ENCODE measurements around the gene KCNJ15. TPM values are rescaled to one million over a fixed set of nuclear protein-coding genes. Genes with fewer than 3 reads are reported as not detected.
A peak's percentile ranks its signal among the peaks of the same experiment; 100 is the strongest.
"Not testable (repeated sequence)": the region's sequence is repeated elsewhere in the genome, so short reads cannot be mapped to it uniquely, and the experiment has no call there.

Gene KCNJ15
- total RNA-seq, 2 experiments from 2014 or later = 0.36 to 1.1 TPM

DNA sequence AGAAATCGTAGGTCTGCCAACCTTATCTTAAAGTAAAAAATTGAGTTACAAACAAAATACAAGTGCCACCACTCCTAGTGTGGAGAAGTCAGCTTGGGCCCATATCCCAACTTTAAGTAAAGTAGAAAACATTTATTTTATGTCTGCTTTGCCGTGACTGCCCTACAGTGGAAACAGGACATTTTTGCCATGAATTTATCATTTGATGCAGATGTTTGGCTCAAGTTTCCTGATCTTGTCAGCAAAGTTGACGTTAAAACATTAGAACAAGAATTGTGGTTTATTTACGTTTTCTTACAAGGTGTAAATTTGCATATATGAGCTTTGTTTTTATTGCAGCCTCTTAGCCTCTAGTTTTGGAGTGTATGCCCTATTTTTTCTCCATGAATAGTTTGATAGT, 17.1 kb upstream of the KCNJ15 start:
- H3K36me3 Mint-ChIP-seq = no peaks in the 10 kb centered on the region
- H3K4me1 Mint-ChIP-seq = peaks cover 20% of the 10 kb centered on the region
- H3K9me3 Mint-ChIP-seq = no peaks in the 10 kb centered on the region
- H3K27ac Mint-ChIP-seq = no peak overlapping the region
- no peak for DNase-seq
- H3K27me3 Mint-ChIP-seq = peaks cover 5% of the 10 kb centered on the region
- H3K4me3 Mint-ChIP-seq = no peak overlapping the region

DNA sequence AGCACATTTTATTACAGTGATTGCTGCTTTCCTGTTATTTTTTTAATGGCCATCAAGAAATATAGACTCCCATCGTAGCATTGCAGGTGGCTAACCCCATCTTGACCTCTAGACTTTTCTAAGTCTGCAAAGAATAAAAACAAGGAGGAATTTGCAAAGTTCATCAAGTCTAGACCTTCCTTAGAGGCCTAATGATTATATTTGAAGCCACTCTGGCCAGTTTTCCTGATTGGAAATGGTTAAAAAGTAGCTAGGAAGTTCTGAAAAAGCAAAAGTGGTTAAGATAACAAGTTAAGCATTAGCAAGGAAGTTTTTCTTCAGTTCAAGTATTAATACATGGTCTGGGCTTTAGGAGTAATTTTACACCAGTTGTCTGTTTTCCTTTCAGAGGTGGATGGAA, 16.7 kb upstream of the KCNJ15 start:
- H3K4me3 Mint-ChIP-seq = no peak overlapping the region
- H3K27ac Mint-ChIP-seq = no peak overlapping the region
- DNase-seq = no peak
- peaks cover 5% of the 10 kb centered on the region for H3K27me3 Mint-ChIP-seq
- H3K9me3 Mint-ChIP-seq = no peaks in the 10 kb centered on the region
- H3K4me1 Mint-ChIP-seq = peaks cover 24% of the 10 kb centered on the region
- H3K36me3 Mint-ChIP-seq = no peaks in the 10 kb centered on the region

DNA sequence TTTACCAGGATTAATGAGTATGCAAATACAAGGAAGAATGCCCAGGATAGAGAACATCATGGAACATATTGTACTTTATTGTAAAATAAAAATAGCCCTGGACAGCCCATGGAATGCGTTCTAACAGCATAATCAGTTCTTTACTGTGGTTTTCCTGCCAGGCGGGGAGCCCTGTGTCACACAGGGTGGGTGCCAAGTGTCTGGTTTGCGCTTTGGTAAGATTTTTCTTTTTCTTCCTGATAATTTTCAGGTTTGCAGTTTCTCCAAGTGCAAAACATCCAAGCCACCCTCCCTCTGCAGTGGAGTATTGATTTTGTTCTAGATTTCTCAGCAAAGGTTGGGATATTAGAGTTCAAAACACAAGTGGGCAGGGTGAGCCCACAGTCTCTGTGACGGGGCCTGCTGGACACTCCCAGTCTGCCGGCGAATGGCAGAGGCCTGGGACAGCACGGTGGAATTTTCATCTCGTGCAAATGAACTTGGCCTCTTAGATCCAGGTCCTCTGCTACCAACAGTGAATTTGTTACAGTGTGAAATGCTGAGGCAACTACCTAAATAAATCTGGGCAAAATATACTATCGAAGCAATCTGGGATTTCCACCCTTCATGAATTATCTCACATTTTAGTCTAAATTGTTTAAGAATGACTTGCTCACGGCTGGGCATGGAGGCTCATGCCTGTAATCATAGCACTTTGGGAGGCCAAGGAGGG, 15.6 kb upstream of the KCNJ15 start:
- Mint-ChIP-seq H3K27me3 (peaks cover 5% of the 10 kb centered on the region), H3K4me1 (peaks cover 31% of the 10 kb centered on the region), H3K27ac (no peak overlapping the region), H3K36me3 (peaks cover 3% of the 10 kb centered on the region), H3K9me3 (peaks cover 3% of the 10 kb centered on the region), H3K4me3 (no peak overlapping the region)
- no peak for DNase-seq

DNA sequence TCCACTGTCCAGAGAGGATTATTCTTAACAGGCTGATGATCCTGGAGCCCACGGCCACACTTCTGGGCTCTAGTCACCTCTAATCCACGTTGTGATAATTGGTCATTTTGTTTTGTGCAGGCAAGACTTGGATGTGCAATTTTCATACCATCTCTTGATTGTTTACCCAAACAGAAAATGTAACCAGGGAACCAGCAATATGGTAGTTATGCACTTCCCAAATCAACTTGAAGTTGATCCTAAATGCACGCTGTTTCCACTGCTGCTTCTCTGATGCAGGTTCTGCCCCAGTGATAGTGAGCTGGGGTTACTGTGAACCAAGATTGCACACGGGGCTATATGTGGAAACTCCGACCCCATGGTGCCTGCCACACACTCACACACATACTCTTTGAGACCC, 14.7 kb upstream of the KCNJ15 start:
- Mint-ChIP-seq H3K4me1 (peaks cover 28% of the 10 kb centered on the region), H3K36me3 (peaks cover 3% of the 10 kb centered on the region), H3K27me3 (peaks cover 5% of the 10 kb centered on the region), H3K4me3 (no peak overlapping the region), H3K9me3 (peaks cover 3% of the 10 kb centered on the region), H3K27ac (no peak overlapping the region)
- DNase-seq = no peak

DNA sequence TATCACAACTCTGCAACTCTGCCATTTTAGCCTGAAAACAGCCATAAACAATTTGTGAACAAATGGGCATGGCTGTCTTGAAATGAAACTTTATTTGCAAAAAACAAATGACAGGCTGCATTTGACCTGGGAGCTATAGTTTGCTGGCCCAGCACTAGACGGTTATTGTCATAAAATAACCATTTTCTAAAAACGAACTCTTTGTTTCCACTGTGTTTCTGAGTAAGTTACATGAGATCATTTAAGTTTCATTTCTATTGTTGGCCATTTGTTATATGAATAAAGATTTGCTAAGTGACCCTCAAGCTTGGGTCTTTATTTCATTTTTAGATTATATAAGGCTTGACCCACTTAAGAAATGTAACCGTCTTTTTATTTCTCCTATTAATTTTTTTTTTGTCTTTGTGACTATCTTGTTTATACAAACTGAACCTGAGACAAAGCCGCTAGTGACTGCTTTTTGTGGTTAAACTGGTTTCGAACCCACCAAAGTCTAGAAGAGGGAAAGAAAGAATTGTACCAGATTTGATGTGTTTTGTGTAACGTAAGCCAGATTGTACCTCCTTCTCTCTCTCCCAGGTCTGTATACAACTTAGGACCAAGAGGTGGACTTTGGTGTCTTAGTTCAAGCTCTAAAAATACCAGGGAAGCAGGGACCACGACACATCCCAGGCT, 12.9 kb upstream of the KCNJ15 start:
- Mint-ChIP-seq H3K4me3 (no peak overlapping the region), H3K27me3 (peaks cover 15% of the 10 kb centered on the region), H3K4me1 (peaks cover 30% of the 10 kb centered on the region), H3K9me3 (peaks cover 3% of the 10 kb centered on the region), H3K36me3 (peaks cover 3% of the 10 kb centered on the region), H3K27ac (peak overlapping the region; percentile 91)
- DNase-seq = no peak

- Mint-ChIP-seq H3K27me3 (peaks cover 18% of the 10 kb centered on the region), H3K36me3 (peaks cover 3% of the 10 kb centered on the region), H3K4me1 (peaks cover 35% of the 10 kb centered on the region), H3K9me3 (peaks cover 3% of the 10 kb centered on the region), H3K4me3 (peak overlapping the region; percentile 42), H3K27ac (peak overlapping the region; percentile 91)
- no peak for DNase-seq
Observed at GRCh38 chr21:38244407-38244787, 12.4 kb upstream of the KCNJ15 start.

- DNase-seq = peak; percentile 67
- Mint-ChIP-seq H3K27ac (peak overlapping the region; percentile 91), H3K9me3 (peaks cover 3% of the 10 kb centered on the region), H3K4me1 (peaks cover 39% of the 10 kb centered on the region), H3K36me3 (peaks cover 3% of the 10 kb centered on the region), H3K4me3 (peak overlapping the region; percentile 42), H3K27me3 (peaks cover 18% of the 10 kb centered on the region)
Observed at GRCh38 chr21:38244885-38245869, 11.6 kb upstream of the KCNJ15 start.

GRCh38 chr21:38246511-38246910, 10.3 kb upstream of the KCNJ15 start:
- no peak for DNase-seq
- no peak overlapping the region for H3K27ac Mint-ChIP-seq
- peaks cover 3% of the 10 kb centered on the region for H3K36me3 Mint-ChIP-seq
- no peak overlapping the region for H3K4me3 Mint-ChIP-seq
- H3K9me3 Mint-ChIP-seq = peaks cover 3% of the 10 kb centered on the region
- H3K27me3 Mint-ChIP-seq = peaks cover 26% of the 10 kb centered on the region
- H3K4me1 Mint-ChIP-seq = peaks cover 39% of the 10 kb centered on the region

- Mint-ChIP-seq H3K4me1 (peaks cover 39% of the 10 kb centered on the region), H3K27me3 (peaks cover 32% of the 10 kb centered on the region)
- not testable (repeated sequence) for H3K27ac Mint-ChIP-seq, H3K4me3 Mint-ChIP-seq, H3K9me3 Mint-ChIP-seq, DNase-seq, H3K36me3 Mint-ChIP-seq
Observed at GRCh38 chr21:38247054-38247453, 9.7 kb upstream of the KCNJ15 start.

DNA sequence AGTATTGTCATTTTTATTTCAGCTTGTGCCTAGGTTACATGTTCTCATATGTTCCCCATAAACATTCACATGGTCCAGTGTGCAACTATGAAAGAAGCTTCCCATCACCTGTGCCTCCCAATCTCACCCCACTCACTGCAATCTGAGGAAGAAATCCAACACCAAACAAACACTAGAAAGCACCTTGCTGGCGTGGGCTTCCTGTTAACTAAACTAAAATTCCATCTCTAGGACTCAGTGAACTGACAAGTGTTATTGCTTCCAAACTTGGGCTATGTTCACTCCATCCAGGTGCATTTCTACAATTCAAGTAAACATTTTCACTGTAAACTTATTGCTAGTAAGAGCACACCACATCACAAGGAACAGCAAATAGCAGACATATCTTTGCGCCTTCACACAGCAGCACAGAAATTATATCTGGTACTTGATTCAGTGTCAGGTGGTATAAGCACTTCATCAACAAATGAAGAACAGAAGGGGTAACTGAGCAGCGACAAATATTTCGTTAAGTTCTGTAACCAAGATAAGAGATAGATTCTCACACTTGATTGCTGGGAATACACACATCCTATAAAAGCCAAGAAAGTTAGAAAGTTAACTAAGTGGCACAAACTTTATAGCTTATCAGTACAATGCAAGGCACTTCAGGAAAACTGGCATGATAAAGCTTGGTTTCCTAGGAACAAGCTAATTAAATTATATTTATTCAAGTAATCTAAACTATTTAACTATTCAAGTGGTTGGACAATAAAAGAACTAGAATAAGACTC, 8.9 kb upstream of the KCNJ15 start:
- H3K9me3 Mint-ChIP-seq = peaks cover 3% of the 10 kb centered on the region
- peaks cover 39% of the 10 kb centered on the region for H3K4me1 Mint-ChIP-seq
- peaks cover 32% of the 10 kb centered on the region for H3K27me3 Mint-ChIP-seq
- peaks cover 3% of the 10 kb centered on the region for H3K36me3 Mint-ChIP-seq
- H3K4me3 Mint-ChIP-seq = no peak overlapping the region
- no peak overlapping the region for H3K27ac Mint-ChIP-seq
- no peak for DNase-seq

DNA sequence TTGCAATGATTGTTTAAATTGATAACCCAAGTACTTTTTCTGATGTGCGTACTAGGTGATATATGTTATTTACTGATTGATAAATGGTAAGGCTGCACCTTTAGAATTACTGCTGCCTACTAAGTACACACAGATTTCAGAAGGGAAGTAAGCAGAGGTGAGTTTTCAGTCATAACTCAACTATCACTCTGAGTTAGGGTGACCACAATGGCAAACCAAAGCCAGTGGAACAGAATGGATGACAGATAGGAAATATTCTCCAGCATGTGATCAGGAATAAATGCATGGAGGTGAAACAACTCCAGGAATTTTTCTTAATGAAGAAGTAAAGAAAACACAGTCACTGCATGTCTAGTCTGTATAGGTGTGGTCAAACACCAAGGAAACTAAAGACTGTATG, 7.5 kb upstream of the KCNJ15 start:
- H3K27ac Mint-ChIP-seq = no peak overlapping the region
- H3K27me3 Mint-ChIP-seq = peaks cover 35% of the 10 kb centered on the region
- H3K9me3 Mint-ChIP-seq = peaks cover 3% of the 10 kb centered on the region
- H3K4me1 Mint-ChIP-seq = peaks cover 27% of the 10 kb centered on the region
- no peak overlapping the region for H3K4me3 Mint-ChIP-seq
- peaks cover 3% of the 10 kb centered on the region for H3K36me3 Mint-ChIP-seq
- DNase-seq = no peak

DNA sequence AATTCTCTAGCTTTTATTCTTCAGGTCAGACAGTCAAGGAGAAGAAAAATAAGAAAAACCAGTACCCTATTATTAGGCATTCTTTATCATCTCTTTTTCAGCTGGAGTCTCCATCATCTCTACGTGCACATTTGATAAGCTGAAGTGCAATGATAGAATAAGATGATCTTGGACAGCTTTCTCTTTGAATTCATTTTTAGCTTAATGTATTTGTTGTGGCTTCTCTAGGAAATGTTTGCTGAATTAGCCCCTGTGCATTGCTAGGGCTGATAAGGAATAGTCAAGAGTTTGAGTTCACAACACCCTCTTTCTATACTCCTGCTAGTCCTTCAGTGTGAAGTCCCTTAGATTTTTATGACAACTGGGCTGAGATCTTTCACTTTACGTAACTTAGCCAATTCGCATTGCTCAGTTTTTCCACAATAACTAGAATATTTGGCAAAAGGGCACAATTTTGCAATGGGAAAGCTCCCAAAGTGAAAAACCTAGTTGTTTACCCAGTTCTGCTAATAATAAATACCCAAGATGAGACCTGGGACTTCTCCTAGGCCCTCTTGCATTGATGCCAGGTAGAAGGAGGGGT, 7.0 kb upstream of the KCNJ15 start:
- no peak for DNase-seq
- Mint-ChIP-seq H3K36me3 (peaks cover 3% of the 10 kb centered on the region), H3K4me3 (no peak overlapping the region), H3K9me3 (peaks cover 3% of the 10 kb centered on the region), H3K27ac (no peak overlapping the region), H3K4me1 (peaks cover 21% of the 10 kb centered on the region), H3K27me3 (peaks cover 35% of the 10 kb centered on the region)

DNA sequence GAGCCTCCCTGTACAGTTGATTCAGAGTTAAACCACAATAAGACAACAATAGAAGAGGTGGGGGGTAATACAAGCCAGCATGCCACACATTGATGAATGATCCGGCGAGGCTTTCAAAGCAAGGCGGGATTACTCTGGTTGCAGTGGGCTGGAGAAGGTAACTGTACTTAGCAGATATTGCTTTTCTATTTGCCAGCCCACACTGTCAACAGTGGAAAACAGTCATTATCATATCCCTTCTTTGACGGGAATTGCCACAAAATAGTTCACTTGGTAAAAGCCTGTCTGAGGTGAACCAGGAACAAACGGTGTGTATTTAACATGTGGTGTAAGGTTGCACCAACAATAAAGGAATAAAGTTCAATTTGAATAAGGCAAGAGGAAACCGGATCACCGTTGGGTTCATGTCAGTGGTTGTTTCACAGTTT, 5.8 kb upstream of the KCNJ15 start:
- Mint-ChIP-seq H3K4me1 (peaks cover 11% of the 10 kb centered on the region), H3K4me3 (no peak overlapping the region), H3K27me3 (peaks cover 35% of the 10 kb centered on the region), H3K36me3 (no peaks in the 10 kb centered on the region), H3K9me3 (no peaks in the 10 kb centered on the region), H3K27ac (no peak overlapping the region)
- no peak for DNase-seq

DNA sequence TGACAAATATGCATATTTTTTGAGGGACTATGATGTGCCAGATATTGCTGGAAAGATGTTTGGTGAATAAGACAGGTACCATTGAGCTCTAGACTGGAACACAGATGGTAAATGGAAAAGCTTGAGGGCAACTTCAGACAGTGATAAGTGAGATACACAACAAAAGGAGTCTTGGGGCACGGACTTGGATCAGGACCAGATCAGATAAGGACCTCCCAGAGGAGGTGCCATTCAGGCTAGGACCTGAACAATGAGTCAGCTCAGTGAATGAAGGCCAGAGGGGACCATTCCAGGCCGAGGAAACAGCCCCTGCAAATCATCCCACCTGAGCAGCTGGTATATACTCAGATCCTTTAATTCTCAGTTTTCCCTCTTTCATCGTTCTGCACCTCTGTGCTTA, 1.8 kb upstream of the KCNJ15 start:
- Mint-ChIP-seq H3K27me3 (peaks cover 54% of the 10 kb centered on the region), H3K36me3 (no peaks in the 10 kb centered on the region), H3K4me3 (no peak overlapping the region), H3K27ac (no peak overlapping the region), H3K9me3 (no peaks in the 10 kb centered on the region), H3K4me1 (no peaks in the 10 kb centered on the region)
- DNase-seq = no peak

Data from activated naive CD8-positive, alpha-beta T cell treated with anti-CD3 and anti-CD28 coated beads for 36 hours (primary cell).